B cell (primary cell): ENCODE measurements around the gene B3GNT7. TPM values are rescaled to one million over a fixed set of nuclear protein-coding genes. Genes with fewer than 3 reads are reported as not detected.
A peak's percentile ranks its signal among the peaks of the same experiment; 100 is the strongest.

Experiments used
- ATAC-seq: fragments of 200-7000 bp; cut with Tn5 transposase; one replicate; pipeline ENCODE4 v1.10.0; 2021; ENCODE audit warnings: low read depth, mild to moderate bottlenecking, moderate number of reproducible peaks, moderate library complexity
- CTCF ChIA-PET: fragments of 350-600 bp; sonication (Branson Sonifier 250); formaldehyde crosslinking; loops from one replicate; lab custom pipeline; 2021; ENCODE audit warnings: antibody characterized with exemption, inconsistent platforms; lab: Charles Lee
- POLR2A ChIA-PET: fragments of 350-600 bp; sonication (Branson Sonifier 250); formaldehyde crosslinking; loops from one replicate; lab custom pipeline; 2021; ENCODE audit warnings: antibody characterized with exemption; lab: Charles Lee
- DNase-seq: peaks from one replicate; pipeline ENCODE4 v3.0.0; 2013
- H2AFZ ChIP-seq: 2 replicates; pipeline ENCODE4 v1.6.1; 2012; ENCODE audit warnings: mild to moderate bottlenecking, low read depth, low read length; ENCODE audit not compliant: insufficient read depth, poor library complexity, severe bottlenecking
- H3K27ac ChIP-seq, 2 donors: 1 replicate in 1 of 2; 2 replicates in 1 of 2; pipeline ENCODE4 v1.5.1; 2012 to 2013; ENCODE audit warnings: low read length in 2 of 2, mild to moderate bottlenecking in 2 of 2, moderate library complexity in 1 of 2
- H3K27me3 ChIP-seq, 4 experiments: fragments of 200-600 bp in 1 of 4; sonication (generic) in 1 of 4; replicated peaks in 1 of 4; 1 replicate in 2 of 4; 2 replicates in 2 of 4; pipeline versions ENCODE4 v1.6.1 to v1.7.0; 2013 to 2016; ENCODE audit warnings: low read length in 3 of 4, mild to moderate bottlenecking in 2 of 4, mixed read lengths in 1 of 4, moderate library complexity in 1 of 4; ENCODE audit not compliant: insufficient read depth in 4 of 4, control insufficient read depth in 3 of 4; ENCODE audit errors: control extremely low read depth in 1 of 4
- H3K36me3 ChIP-seq, 2 experiments: replicated peaks in 1 of 2; 1 replicate in 1 of 2; 2 replicates in 1 of 2; pipeline versions ENCODE4 v1.6.1 to v1.7.1; 2013; ENCODE audit warnings: low read length in 1 of 2; ENCODE audit not compliant: insufficient read depth in 2 of 2, control insufficient read depth in 1 of 2; ENCODE audit errors: control extremely low read depth in 1 of 2, extremely low read depth in 1 of 2
- H3K4me1 ChIP-seq, 2 donors: fragments of 200-600 bp in 1 of 2; sonication (generic) in 1 of 2; 1 replicate in 1 of 2; 2 replicates in 1 of 2; pipeline versions ENCODE4 v1.5.1 to v1.6.1; 2013 to 2017; ENCODE audit warnings: low read length in 2 of 2; ENCODE audit not compliant: control insufficient read depth in 2 of 2, insufficient read depth in 2 of 2
- H3K4me2 ChIP-seq: replicated peaks from 2 replicates; pipeline ENCODE3; 2012; ENCODE audit warnings: mild to moderate bottlenecking, low read depth, low read length; ENCODE audit not compliant: poor library complexity, severe bottlenecking
- H3K4me3 ChIP-seq, 5 experiments: fragments of 200-600 bp in 1 of 5; sonication (generic) in 1 of 5; 1 replicate in 3 of 5; 2 replicates in 2 of 5; pipeline versions ENCODE4 v1.5.1 to v1.7.0; 2011 to 2016; ENCODE audit warnings: low read length in 4 of 5, mild to moderate bottlenecking in 4 of 5, low read depth in 2 of 5, control low read depth in 1 of 5, moderate library complexity in 1 of 5; ENCODE audit not compliant: insufficient read depth in 1 of 5; ENCODE audit errors: control extremely low read depth in 1 of 5, extremely low read depth in 1 of 5
- H3K79me2 ChIP-seq: fragments of 200-600 bp; sonication (generic); one replicate; pipeline ENCODE4 v1.6.0; 2016; ENCODE audit warnings: low read length; ENCODE audit not compliant: control insufficient read depth, insufficient read depth
- H3K9ac ChIP-seq: fragments of 200-600 bp; sonication (generic); 2 replicates; pipeline ENCODE4 v1.6.1; 2017; ENCODE audit warnings: mild to moderate bottlenecking, low read length, moderate library complexity
- H3K9me3 ChIP-seq, 3 donors: one replicate each; pipeline versions ENCODE4 v1.6.1 to v1.7.1; 2013; ENCODE audit warnings: low read length in 2 of 3; ENCODE audit not compliant: control insufficient read depth in 2 of 3, insufficient read depth in 1 of 3; ENCODE audit errors: control extremely low read depth in 1 of 3
- H4K20me1 ChIP-seq: 2 replicates; pipeline ENCODE4 v1.6.0; 2012; ENCODE audit warnings: mild to moderate bottlenecking, low read length; ENCODE audit not compliant: insufficient read depth, control insufficient read depth, poor library complexity, severe bottlenecking
- H3K27ac Mint-ChIP-seq: one replicate; pipeline ENCODE4 v1.8.0; 2021; ENCODE audit warnings: mixed read lengths
- H3K27me3 Mint-ChIP-seq: one replicate; pipeline ENCODE4 v1.8.0; 2021; ENCODE audit warnings: mixed read lengths
- H3K4me1 Mint-ChIP-seq: one replicate; pipeline ENCODE4 v1.8.0; 2021; ENCODE audit warnings: mixed read lengths
- H3K4me3 Mint-ChIP-seq: one replicate; pipeline ENCODE4 v1.8.0; 2021; ENCODE audit warnings: mixed read lengths
- H3K9me3 Mint-ChIP-seq: one replicate; pipeline ENCODE4 v1.8.0; 2022; ENCODE audit warnings: mixed read lengths; ENCODE audit not compliant: insufficient read depth
- EZH2 ChIP-seq: IDR thresholded peaks from 2 replicates; pipeline ENCODE4 v1.6.1; 2012; ENCODE audit warnings: borderline replicate concordance, low read depth, mild to moderate bottlenecking, moderate library complexity, low read length; ENCODE audit not compliant: insufficient read depth, poor library complexity, severe bottlenecking
- WGBS: methylation state at CpG from one replicate; pipeline ENCODE4 v1.1.5; 2013; ENCODE audit warnings: missing lambda C conversion rate; ENCODE audit not compliant: insufficient coverage; 5-methylcytosine and 5-hydroxymethylcytosine counted together
- intact Hi-C: fragments of 100-400 bp; cut with micrococcal nuclease; formaldehyde crosslinking; loops from one replicate; pipeline ENCODE4 v1.10.0; 2022
- polyA minus RNA-seq: library from RNA; depleted of rRNA, polyadenylated mRNA; stranded (reverse); fragments of >200 nt; gene quantifications from 2 replicates; pipeline ENCODE4 v1.2.3, GENCODE V29; 2012
- polyA plus RNA-seq: library from polyadenylated mRNA; depleted of rRNA; stranded (reverse); fragments of >200 nt; gene quantifications from 2 replicates; pipeline ENCODE4 v1.2.3, GENCODE V29; 2012
- total RNA-seq, 2 donors: library from RNA; stranded (reverse); fragments of 120-200 nt in 1 of 2; gene quantifications; 1 replicate in 1 of 2; 2 replicates in 1 of 2; pipeline versions ENCODE4 v1.2.3 to v1.2.4, GENCODE V29; 2013 to 2022
- TF ChIP-seq, protein P1 (sequence below): fragments of 200-600 bp; IDR thresholded peaks from one replicate; pipeline ENCODE4 v1.8.0; 2022; ENCODE audit warnings: antibody characterized with exemption, mild to moderate bottlenecking

The B3GNT7 gene
- total RNA-seq (14.1 and 14.3 TPM in 2 replicates), polyA plus RNA-seq (4.1 and 5.7 TPM in 2 replicates), polyA minus RNA-seq (13.8 and 15.2 TPM in 2 replicates)
- 5.9 TPM for total RNA-seq (2013)

GRCh38 chr2:231395188-231396057 lies at the start of gene B3GNT7:
TSS of gene B3GNT7 (plus strand) at chr2:231395710. CDS start at chr2:231395804, 94 bp downstream.
- DNase-seq: peak; percentile 59
- Histone ChIP-seq H3K9ac (peak within 1 kb of the TSS; percentile 81), H3K9me3 (peaks cover 0 to 2% (median 0%) of the 10 kb centered on the region in 3 donors), H3K27me3 (no peaks in the 10 kb centered on the region), H4K20me1 (no peaks in the 10 kb centered on the region), H3K4me2 (peak within 1 kb of the TSS; percentile 88), H3K4me1 (peaks cover 47 to 60% of the 10 kb centered on the region in 2 donors), H3K36me3 (peaks cover 0 to 8% of the 10 kb centered on the region in 2 experiments), H3K27ac (peak within 1 kb of the TSS; percentile 97), H3K79me2 (peaks cover 30% of the 10 kb centered on the region), H3K4me3 (peak within 1 kb of the TSS; percentile 48 to 85 (median 66)), H2AFZ (peak within 1 kb of the TSS; percentile 53)
- ChIA-PET CTCF (interaction anchor here (0.9 to 6.7 kb wide), 10 partner anchors 10 to 291 kb away, joined by 3 to 83 read pairs (median 9); no protein-coding TSS in a partner anchor), POLR2A (interaction anchor here (1.3 to 1.6 kb wide), 3 partner anchors 68 to 277 kb away, joined by 4 to 7 read pairs (median 5); partner anchors contain the start of gene NCL)
- H3K27ac Mint-ChIP-seq: peak within 1 kb of the TSS; percentile 100
- peak within 1 kb of the TSS; percentile 99 for H3K4me3 Mint-ChIP-seq
- peak; percentile 5 for ATAC-seq
- 5% methylated on average over 91 of the region's 95 CpGs for WGBS
- H3K9me3 Mint-ChIP-seq: no peaks in the 10 kb centered on the region
- TF ChIP-seq, protein P1, sequence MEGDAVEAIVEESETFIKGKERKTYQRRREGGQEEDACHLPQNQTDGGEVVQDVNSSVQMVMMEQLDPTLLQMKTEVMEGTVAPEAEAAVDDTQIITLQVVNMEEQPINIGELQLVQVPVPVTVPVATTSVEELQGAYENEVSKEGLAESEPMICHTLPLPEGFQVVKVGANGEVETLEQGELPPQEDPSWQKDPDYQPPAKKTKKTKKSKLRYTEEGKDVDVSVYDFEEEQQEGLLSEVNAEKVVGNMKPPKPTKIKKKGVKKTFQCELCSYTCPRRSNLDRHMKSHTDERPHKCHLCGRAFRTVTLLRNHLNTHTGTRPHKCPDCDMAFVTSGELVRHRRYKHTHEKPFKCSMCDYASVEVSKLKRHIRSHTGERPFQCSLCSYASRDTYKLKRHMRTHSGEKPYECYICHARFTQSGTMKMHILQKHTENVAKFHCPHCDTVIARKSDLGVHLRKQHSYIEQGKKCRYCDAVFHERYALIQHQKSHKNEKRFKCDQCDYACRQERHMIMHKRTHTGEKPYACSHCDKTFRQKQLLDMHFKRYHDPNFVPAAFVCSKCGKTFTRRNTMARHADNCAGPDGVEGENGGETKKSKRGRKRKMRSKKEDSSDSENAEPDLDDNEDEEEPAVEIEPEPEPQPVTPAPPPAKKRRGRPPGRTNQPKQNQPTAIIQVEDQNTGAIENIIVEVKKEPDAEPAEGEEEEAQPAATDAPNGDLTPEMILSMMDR: no peak
- no peak for TF ChIP-seq EZH2
- H3K27me3 Mint-ChIP-seq: no peaks in the 10 kb centered on the region
- H3K4me1 Mint-ChIP-seq: peaks cover 68% of the 10 kb centered on the region
- intact Hi-C loops: loop anchor here (10.0 kb wide), 1 partner anchor 521 kb away; no protein-coding TSS in a partner anchor

DNA sequence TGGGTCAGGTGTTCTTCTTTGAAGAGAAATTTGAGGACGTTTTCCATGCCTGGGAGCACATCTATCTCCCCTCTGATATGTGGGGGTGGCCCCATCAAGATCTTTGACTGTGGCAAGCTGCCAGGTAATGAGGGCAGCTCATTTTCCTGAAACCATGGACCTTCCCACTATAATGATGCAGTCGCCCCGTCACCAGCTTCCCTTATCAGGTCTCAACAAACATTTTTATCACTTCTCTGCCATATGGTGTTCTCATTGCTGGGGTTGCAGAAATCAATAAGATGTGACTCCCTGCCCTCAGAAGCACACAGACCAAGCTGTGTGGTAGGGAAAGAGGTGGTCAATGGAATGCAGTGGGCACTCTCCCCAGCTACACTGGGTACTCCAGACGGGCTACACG lies 48.4 kb upstream of the B3GNT7 start:
- Histone ChIP-seq H3K9me3 (no peaks in the 10 kb centered on the region), H3K27me3 (no peaks in the 10 kb centered on the region), H3K4me1 (no peaks in the 10 kb centered on the region), H3K4me2 (no peak overlapping the region), H2AFZ (no peak overlapping the region), H3K79me2 (no peaks in the 10 kb centered on the region), H3K27ac (no peak overlapping the region), H3K9ac (no peak overlapping the region), H4K20me1 (no peaks in the 10 kb centered on the region), H3K36me3 (no peaks in the 10 kb centered on the region), H3K4me3 (no peak overlapping the region)
- Mint-ChIP-seq H3K4me3 (no peak overlapping the region), H3K27ac (no peak overlapping the region), H3K27me3 (no peaks in the 10 kb centered on the region), H3K9me3 (no peaks in the 10 kb centered on the region), H3K4me1 (no peaks in the 10 kb centered on the region)
- ChIA-PET POLR2A (no interaction called here), CTCF (no interaction called here)
- ATAC-seq: no peak
- intact Hi-C loops: no loop called here
- DNase-seq: no peak
- WGBS: 60% methylated on average over 1 of the region's 5 CpGs
- TF ChIP-seq, protein P1: no peak
- TF ChIP-seq EZH2: no peak
